ENCODE data around the gene NFATC3.

The NFATC3 gene

DNA sequence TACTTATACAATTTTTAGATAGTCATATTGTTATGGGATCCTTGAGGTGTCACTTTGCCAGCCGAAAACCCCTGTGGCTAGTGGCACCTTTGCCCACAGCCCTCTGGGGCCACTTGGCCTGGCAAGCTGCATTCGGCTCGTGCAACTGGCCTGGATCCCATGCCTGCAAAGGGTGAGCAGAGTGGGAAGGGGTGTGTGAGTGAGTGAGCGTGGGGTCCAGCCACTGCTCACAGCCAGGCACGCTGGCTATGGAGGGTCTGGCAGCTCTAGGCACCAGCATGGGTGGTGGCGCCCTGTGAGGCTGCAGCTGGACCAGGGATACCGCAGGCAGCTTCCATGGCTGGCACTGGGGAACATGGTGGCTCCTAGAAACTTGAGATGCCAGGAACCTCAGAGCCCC lies 101.7 kb downstream of the NFATC3 start:
- H3K4me3 ChIP-seq (ENCODE audit: low read depth, low read length), result no peak overlapping the region
- H3K4me1 ChIP-seq, result no peaks in the 10 kb centered on the region
- H3K36me3 ChIP-seq, result peaks cover 33% of the 10 kb centered on the region
- H3K27me3 ChIP-seq, result no peaks in the 10 kb centered on the region
- H3K9me3 ChIP-seq, result no peaks in the 10 kb centered on the region
- no peak for DNase-seq
- TF ChIP-seq, protein P1, sequence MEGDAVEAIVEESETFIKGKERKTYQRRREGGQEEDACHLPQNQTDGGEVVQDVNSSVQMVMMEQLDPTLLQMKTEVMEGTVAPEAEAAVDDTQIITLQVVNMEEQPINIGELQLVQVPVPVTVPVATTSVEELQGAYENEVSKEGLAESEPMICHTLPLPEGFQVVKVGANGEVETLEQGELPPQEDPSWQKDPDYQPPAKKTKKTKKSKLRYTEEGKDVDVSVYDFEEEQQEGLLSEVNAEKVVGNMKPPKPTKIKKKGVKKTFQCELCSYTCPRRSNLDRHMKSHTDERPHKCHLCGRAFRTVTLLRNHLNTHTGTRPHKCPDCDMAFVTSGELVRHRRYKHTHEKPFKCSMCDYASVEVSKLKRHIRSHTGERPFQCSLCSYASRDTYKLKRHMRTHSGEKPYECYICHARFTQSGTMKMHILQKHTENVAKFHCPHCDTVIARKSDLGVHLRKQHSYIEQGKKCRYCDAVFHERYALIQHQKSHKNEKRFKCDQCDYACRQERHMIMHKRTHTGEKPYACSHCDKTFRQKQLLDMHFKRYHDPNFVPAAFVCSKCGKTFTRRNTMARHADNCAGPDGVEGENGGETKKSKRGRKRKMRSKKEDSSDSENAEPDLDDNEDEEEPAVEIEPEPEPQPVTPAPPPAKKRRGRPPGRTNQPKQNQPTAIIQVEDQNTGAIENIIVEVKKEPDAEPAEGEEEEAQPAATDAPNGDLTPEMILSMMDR (IDR thresholded peaks at IDR 0.05; ENCODE audit: low read depth, low read length), result no peak

DNA sequence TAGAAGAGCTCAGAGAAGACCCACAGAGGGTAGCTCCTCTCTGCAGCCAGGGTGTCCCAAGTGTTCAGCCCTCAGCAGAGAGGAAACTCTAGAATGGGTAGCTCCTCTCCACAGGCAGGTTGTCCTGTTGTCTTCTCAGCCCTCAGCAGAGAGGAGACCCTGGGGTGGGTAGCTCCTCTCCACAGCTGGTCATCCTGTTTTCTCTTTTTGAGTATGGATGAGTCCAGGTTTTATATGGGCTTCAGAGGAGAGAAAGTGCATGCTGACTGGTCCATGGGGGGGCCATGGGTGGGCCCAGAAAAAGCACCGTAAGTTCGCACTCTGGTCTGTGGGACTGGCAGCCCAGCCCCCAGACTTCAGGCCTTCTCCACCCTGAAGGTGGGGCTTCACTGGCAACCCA lies 102.3 kb downstream of the NFATC3 start:
- TF ChIP-seq, protein P1 (IDR thresholded peaks at IDR 0.05; ENCODE audit: low read depth, low read length), result no peak
- Histone ChIP-seq H3K36me3 (peaks cover 33% of the 10 kb centered on the region), H3K9me3 (no peaks in the 10 kb centered on the region), H3K4me3 (ENCODE audit: low read depth, low read length) (no peak overlapping the region), H3K4me1 (no peaks in the 10 kb centered on the region), H3K27me3 (no peaks in the 10 kb centered on the region)
- no peak for DNase-seq

DNA sequence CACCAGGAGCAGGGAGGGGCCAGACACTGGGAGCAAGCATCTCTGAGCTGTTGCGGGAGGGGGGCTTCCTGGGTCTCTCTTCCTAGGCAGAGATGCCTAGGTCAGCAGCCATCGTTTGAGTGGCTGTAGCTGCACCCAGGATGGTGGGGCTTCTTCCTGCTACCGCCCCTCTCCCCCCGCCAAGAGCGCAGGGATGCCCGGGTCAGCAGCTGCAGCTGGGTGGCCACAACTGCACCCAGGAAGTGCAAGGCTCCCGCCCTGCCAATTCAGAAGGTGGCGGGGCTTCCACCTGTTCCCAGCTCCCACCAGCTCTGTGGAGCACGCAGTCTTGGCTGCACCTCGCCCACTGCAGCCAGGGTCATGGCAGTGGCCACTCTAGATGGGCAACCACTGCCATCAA lies 103.0 kb downstream of the NFATC3 start:
- no peak overlapping the region for H3K4me3 ChIP-seq (ENCODE audit: low read depth, low read length)
- no peaks in the 10 kb centered on the region for H3K9me3 ChIP-seq
- TF ChIP-seq, protein P1 (IDR thresholded peaks at IDR 0.05; ENCODE audit: low read depth, low read length), result no peak
- H3K27me3 ChIP-seq, result no peaks in the 10 kb centered on the region
- DNase-seq, result no peak
- H3K36me3 ChIP-seq, result peaks cover 29% of the 10 kb centered on the region
- no peaks in the 10 kb centered on the region for H3K4me1 ChIP-seq

DNA sequence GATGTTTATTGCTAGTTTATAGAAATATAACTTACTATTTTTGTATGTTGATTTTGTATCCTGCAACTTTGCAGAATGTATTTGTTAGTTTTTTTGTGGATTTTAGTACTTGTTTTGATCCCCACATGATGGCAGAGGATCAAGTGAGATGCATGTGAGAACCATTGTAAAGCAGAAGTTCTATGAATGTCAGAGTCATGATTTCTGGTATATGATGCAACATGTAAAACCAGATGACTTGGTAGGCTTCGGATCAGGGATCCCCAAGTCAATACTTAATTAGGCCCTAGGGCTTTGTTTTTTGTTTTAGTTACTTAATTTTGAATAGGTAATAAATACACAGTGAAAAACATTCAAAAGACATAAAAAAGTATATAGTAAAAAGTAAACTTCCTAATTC lies 104.9 kb downstream of the NFATC3 start:
- Histone ChIP-seq H3K36me3 (peaks cover 15% of the 10 kb centered on the region), H3K4me3 (ENCODE audit: low read depth, low read length) (no peak overlapping the region), H3K9me3 (no peaks in the 10 kb centered on the region), H3K4me1 (no peaks in the 10 kb centered on the region), H3K27me3 (no peaks in the 10 kb centered on the region)
- no peak for DNase-seq
- TF ChIP-seq, protein P1 (IDR thresholded peaks at IDR 0.05; ENCODE audit: low read depth, low read length), result no peak

DNA sequence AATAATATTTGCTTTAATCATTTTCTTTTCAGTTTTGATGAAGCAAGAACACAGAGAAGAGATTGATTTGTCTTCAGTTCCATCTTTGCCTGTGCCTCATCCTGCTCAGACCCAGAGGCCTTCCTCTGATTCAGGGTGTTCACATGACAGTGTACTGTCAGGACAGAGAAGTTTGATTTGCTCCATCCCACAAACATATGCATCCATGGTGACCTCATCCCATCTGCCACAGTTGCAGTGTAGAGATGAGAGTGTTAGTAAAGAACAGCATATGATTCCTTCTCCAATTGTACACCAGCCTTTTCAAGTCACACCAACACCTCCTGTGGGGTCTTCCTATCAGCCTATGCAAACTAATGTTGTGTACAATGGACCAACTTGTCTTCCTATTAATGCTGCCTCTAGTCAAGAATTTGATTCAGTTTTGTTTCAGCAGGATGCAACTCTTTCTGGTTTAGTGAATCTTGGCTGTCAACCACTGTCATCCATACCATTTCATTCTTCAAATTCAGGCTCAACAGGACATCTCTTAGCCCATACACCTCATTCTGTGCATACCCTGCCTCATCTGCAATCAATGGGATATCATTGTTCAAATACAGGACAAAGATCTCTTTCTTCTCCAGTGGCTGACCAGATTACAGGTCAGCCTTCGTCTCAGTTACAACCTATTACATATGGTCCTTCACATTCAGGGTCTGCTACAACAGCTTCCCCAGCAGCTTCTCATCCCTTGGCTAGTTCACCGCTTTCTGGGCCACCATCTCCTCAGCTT lies 105.8 kb downstream of the NFATC3 start:
- no peak overlapping the region for H3K4me3 ChIP-seq (ENCODE audit: low read depth, low read length)
- TF ChIP-seq, protein P1 (IDR thresholded peaks at IDR 0.05; ENCODE audit: low read depth, low read length), result no peak
- H3K36me3 ChIP-seq, result peaks cover 13% of the 10 kb centered on the region
- no peaks in the 10 kb centered on the region for H3K9me3 ChIP-seq
- H3K27me3 ChIP-seq, result no peaks in the 10 kb centered on the region
- DNase-seq, result no peak
- H3K4me1 ChIP-seq, result no peaks in the 10 kb centered on the region

DNA sequence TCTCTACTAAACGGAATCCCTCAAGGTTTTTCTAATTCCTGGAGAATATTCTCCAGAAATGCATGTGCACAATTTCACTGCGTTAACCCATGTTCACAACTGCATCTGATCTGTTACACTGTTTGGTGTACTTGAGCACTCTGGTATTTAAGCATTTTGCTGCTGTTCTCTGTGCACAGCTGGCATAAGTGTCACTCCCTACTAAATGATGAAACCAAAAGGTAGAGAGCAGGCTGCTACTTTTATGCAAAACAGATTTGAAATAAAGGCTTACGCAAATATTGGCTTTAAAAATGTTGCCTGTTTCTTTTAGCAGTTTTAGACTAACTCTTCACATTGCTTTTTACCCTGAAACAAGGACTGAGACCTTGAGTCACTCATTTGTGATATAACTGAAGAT lies 109.1 kb downstream of the NFATC3 start:
- H3K4me3 ChIP-seq (ENCODE audit: low read depth, low read length), result no peak overlapping the region
- H3K9me3 ChIP-seq, result no peaks in the 10 kb centered on the region
- no peak for DNase-seq
- H3K4me1 ChIP-seq, result no peaks in the 10 kb centered on the region
- peaks cover 13% of the 10 kb centered on the region for H3K36me3 ChIP-seq
- TF ChIP-seq, protein P1 (IDR thresholded peaks at IDR 0.05; ENCODE audit: low read depth, low read length), result no peak
- H3K27me3 ChIP-seq, result no peaks in the 10 kb centered on the region
